DMS79 treated with DMSO at 0.1 percent for 48 hours (cell line): ENCODE results near the gene SLC15A3.

ENCODE experiments used
- DNase-seq: peaks from one replicate; lab custom pipeline; 2025; lab: John Stamatoyannopoulos, UW

SLC15A3 gene

DNA sequence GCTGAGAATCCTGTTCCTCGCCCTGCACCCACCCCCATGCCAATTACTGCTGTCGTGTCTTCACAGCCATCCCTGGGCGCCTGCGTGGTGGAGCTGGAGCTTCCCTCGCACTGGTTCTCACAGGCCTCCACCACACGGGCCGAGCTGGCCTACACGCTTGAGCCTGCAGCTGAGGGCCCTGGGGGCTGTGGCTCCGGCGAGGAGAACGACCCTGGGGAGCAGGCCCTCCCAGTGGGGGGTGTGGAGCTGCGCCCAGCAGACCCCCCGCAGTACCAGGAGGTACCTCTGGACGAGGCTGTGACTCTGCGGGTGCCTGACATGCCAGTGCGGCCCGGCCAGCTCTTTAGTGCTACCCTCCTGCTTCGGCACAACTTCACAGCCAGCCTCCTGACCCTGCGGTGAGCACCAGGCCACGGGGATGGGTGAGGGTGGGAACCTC lies 23.4 kb downstream of the SLC15A3 start:
- DNase-seq = no peak

DNA sequence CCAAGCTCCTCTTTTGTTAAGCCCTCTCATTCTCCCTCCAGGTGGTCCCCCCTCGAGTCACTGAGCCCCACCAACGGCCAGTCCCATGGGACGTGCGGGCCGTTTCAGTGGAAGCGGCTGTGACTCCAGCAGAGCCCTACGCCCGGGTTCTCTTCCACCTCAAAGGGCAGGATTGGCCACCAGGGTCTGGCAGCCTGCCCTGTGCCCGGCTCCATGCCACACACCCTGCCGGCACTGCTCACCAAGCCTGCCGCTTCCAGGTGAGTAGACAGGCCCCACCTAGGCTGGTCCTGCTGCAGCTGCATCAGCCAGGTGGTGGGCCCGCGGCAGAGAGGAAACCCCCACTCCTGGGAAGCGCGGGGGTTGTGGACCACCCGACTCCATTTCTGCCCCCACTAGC lies 24.4 kb downstream of the SLC15A3 start:
- DNase-seq = no peak

DNA sequence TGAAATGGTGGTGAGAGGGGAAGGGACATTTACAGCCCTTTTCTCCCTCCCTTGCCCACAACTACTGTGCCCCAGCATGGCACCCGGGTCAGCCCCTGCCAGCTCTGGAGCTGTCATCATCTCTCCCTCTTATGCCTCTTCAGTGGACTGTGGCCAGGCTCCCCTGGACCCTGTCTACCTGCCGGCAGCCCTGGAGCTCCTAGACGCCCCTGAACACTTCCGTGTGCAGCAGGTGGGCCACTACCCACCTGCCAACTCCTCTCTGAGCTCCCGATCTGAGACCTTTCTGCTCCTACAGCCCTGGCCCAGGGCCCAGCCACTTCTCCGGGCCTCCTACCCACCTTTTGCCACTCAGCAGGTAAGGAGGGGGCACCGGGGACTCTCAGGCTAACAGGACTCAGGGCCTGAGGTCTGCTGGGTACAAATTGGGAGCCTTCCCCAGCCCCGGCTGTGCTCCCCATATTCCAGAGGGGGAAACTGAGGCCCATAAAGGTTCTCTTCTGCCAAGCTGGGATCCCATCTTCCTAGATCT lies 24.8 kb downstream of the SLC15A3 start:
- peak; percentile 50 for DNase-seq

DNA sequence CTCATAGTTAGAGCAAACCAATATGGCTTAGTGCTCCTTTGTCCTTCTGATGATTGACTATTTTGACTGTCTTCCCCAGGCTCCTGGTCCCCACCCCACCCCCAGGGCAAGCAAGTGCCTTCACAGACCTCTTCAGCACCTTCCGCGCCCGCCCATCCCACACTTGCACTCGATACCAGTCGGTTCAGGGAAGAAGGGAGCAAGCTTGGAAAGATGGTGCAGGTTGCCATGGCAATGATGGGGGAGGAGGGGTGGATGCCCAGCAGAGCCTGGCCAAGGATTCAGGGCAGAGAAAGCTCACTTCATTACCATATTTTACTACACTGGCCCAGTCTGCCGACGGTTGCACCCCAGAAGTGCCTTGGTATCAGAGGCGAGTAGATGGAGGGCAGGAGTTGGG lies 25.5 kb downstream of the SLC15A3 start:
- no peak for DNase-seq

DNA sequence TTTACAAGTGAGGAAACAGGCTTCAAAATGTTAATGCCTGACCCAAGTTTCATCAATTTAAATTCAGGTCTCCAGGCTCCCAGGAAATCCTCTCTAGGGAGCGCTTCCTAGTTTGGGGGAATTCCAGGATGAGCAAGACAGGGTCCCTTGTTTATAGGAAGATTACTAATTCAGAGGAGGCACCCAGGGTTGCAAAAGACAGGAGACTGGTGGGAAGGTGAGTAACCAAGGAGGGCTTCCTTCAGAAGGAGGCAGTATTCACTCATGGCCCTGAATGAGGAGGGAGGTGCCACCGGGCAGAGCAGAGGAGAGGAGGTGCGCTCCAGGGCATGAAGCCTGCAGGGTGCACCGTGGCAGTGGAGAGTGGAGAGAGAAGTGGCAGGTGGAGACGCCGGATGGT lies 26.1 kb downstream of the SLC15A3 start:
- peak; percentile 12 for DNase-seq

DNA sequence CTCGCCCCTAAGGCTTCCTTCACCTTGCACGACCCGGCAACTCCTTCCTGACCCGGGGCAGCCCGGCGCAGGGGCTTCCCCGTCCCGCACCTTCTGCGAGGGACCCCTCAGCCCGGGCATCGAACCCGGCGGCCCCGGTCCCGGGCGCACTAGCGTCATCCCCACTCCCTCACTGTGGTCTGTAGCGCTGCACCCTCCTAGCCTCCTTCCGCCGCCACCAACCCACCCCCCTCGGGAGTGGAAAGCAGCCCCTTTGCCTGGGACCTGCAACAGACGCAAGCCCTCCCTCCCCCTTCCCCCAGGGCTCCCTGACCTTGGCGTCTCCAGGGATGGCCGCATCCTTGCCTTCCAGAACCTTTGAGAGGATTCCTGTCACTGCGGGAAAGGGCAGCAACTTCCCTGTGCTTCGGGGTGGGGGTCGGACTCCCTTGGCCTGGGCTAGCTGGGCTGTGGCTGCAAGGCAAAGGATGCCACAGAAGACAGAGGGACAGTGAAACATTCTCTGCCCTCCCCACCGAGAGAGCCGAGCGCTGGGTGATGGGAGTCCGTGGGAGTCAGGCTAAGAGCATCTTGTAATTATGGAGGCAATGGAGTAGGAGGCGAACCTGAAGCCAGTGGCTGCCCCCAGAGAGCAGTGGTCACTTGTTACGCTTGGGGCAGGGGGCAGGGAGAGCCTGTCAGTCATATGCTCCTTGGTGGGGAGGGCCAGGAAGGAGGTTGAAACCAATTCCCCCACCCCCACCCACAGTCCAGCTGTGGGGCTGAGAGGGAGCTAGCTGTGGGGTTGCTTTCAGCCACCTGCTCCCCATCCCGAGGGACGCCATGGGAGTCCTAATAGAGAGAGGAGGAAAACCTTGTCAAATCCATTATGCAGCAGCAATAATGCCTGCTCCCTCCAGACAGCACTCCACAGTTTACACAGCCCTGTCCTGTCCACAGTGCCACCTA lies 26.8 kb downstream of the SLC15A3 start:
- DNase-seq = peak; percentile 18

DNA sequence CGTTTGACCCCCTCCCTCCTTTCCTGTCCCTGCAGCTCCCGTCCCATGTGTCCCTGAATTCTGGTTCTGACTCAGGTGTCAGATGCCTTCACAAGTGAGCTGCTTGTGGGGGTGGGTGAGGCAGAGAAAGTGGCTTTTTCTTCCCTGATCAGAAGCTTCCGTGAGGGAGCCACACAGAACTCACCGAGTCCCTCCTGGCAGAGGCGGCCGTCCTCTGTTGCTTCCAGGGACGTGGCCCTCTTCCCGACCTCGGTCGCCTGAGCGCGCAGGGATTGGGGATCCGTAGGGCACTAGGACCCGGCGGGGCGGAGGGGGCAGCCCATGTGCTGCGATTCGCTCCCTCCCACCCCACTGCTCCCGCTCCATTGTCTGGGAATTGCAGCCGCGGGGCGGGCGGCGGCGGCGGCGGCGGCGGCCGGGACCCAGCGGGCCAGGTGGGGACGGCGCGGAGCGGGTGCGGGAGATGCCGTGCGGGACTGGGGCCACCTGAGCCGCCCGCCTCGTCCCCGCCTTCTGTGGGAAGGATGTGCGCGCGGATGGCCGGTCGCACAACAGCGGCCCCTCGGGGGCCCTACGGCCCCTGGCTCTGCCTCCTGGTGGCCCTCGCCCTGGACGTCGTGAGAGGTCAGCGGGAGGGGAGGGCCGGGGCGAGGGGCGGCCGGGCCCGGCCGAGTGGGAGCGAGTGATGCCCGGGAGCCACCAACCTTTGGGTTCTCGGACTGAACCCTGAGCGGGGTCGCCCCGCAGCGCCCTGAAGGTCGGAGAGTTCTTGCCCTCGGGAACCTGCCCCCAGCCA lies 27.7 kb downstream of the SLC15A3 start, which contains the start of gene TMEM132A:
Gene TMEM132A (plus strand): TSS at position 351 of the 796 bp plus-strand sequence. CDS start 174 bp downstream, at position 525.
- peak; percentile 55 for DNase-seq

DNA sequence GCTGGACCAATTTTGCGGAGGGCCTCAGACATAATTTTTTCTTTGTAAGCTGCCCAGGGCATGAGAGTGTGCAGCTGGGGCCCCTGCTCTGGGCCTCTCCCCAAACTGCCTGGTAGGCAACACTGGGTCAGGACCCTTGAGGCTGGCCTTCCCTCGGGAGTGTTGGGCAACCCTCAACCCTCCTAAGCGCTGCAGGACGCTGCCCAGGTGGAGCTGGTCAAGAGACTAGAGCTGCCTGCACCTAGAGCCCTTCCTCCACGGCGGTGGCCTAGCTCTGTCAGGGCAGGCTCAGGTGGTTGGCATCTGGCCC lies 28.2 kb downstream of the SLC15A3 start:
- no peak for DNase-seq

DNA sequence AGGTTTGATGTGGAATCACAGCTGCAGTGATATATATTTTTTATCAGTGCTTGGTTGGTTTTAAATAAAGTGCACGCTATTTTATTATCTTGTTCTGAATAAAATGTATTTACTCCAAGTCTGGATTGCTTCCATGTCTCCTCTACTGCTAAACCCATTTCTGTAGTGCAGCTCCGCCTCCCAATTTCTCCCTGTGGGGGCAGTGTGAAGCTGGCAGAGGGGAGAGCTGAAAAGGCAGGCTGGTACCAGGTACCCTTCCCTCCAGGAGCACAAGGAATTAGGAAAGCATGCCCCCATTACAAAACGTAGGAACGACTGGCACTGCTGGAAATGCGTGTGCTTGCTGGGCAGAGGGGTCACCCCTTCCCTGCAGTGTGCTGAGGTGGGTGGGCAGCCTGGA lies 28.6 kb downstream of the SLC15A3 start:
- DNase-seq = no peak

DNA sequence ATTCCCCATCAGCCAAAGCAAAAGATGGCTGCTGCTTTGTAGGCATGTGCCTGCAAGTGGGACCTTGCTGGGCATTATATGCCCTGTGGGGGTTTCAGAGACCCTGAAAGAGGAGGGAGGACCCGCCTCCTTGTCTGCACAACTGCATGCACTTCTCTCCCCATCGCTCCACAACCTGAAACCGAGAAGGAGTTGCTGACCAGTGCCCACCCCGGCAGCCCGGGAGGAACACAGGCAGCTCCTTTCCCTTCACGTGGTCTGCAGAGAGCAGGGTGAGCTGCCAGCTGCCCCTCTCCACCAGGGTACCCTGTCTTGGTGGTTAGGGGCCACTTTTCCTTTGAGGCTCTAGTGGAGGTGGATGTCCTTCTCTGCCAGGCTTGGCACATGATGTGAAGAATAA lies 29.1 kb downstream of the SLC15A3 start:
- no peak for DNase-seq

DNA sequence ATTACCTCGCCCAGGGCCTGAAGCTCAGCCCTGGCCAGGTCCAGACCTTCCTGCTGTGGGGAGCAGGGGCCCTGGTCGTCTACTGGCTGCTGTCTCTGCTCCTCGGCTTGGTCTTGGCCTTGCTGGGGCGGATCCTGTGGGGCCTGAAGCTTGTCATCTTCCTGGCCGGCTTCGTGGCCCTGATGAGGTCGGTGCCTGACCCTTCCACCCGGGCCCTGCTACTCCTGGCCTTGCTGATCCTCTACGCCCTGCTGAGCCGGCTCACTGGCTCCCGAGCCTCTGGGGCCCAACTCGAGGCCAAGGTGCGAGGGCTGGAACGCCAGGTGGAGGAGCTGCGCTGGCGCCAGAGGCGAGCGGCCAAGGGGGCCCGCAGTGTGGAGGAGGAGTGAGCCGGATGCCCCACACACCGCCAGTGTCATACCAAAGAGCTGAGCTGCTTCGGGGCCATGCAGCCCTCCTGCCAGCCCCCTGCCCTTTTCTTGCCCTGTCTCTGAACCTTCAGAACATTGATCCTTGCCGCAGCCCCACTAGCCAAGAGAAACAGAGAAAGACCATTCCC lies 30.1 kb downstream of the SLC15A3 start:
- no peak for DNase-seq

DNA sequence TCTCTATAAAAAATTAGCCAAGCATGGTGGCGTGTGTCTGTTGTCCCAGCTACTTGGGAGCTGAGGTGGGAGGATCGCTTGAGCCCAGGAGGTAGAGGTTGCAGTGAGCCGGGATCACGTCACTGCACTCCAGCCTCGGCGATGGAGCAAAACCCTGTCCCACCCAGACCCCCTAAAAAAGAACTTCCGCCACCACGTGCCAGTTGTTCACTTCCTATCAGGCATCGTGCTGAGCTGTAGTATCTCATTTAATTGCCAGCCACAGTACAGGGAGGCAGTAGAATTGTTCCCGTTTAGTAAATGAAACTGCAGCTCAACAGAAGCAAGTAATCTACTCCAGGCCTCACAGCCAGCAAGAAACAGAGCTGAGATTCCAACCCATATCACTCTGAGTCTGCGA lies 30.7 kb downstream of the SLC15A3 start:
- DNase-seq = no peak

DNA sequence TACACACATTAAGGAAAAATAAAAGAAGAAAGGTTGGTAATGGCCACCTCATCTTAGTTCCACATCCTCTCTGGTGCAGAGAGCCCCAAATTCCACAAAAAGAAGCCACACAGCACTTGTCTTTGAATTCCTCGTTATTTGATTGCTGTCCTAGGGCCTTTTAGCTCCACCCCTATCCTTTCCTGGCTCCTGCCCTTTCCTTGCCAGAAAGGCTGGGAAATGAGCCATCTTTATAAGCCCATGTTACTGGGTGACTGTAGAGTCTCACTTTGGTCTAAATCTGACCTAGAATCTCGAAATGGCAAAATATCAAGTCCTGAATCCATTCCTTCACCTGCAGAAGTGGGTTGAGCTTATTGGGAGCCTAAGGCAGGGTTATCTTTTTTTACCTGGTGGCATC lies 32.0 kb downstream of the SLC15A3 start:
- DNase-seq = no peak

DNA sequence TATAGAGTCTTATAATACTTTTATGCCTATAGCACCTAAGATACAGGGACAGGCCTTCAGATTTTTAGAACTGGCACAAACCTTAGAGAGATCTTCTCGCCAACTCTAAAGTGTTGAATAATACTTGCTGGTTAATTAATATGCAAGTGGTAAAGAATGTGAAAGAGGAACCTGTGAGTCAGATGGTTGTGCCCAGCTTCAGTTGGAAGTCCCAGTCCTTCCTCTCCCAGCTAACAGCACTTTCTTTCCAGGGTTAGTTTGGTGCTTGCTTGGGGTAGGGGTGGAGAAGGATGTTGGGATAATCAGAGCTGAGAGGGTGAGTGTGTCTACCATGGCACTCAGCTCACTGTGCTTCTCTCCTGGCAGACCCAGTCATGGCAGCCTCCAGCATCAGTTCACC lies 32.7 kb downstream of the SLC15A3 start:
- no peak for DNase-seq

DNA sequence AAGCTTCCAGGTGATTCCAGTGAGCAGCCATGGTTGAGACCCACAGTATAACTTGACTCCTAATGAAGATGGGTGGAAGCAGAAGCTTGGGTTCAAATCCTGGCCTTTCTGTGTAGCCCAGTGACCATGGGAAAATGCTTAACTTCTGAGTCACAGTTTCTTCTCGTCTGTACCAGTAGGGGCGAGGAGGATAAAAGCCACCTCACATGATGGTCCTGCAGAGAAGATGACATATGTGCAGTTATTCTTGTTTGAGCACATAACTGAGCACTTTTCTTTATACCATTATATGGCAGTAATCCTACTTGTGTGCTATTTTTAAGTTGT lies 33.1 kb downstream of the SLC15A3 start:
- no peak for DNase-seq

DNA sequence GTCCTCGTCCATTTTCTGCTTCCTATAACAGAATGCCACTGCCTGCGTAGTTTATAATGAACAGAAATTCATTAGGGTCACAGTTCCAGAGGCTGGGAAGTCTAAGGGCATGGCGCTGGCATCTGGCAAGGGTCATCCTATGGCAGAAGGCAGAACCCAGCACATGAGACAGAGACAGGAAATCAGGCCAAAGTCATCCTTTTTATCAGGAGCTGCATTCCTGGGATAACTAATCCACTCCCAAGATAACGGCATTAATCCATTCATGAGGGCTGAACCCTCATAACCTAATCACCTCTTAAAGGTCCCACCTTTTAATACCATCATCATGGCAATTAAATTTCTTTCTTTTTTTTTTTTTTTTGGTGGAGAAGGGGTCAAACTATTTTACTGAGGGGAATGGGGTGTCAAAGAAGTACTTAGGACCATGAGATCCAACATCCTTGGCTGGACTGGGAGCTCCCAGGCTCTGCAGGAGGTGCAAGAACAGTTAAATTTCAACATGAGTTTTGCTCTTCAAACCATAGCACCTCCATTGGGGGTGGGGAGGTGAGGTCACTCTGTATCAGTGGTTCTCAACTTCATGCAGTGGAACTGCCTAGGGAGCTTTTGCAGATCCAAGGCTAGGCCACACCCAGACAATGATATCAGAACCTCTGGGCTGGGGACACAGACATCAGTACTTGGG lies 33.6 kb downstream of the SLC15A3 start:
- DNase-seq = no peak

DNA sequence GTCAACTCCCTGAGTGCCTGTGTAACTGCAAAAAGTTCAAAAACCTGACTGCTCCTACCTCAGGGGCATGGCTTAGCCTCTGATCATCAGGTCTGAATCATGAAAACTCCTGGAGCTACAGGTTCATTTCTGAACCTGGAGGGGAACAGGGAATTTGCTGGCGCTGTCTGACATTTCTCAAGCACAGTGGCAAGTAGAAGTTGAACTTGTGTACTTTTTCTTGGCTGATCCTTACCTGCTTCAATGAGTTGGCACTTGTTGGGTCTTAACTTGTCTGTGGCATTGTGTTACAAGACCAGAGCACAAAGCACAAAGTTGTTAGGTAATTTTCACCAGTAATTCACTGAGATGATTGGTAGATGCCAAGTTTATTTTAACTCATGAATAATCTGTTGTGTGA lies 34.7 kb downstream of the SLC15A3 start:
- no peak for DNase-seq

DNA sequence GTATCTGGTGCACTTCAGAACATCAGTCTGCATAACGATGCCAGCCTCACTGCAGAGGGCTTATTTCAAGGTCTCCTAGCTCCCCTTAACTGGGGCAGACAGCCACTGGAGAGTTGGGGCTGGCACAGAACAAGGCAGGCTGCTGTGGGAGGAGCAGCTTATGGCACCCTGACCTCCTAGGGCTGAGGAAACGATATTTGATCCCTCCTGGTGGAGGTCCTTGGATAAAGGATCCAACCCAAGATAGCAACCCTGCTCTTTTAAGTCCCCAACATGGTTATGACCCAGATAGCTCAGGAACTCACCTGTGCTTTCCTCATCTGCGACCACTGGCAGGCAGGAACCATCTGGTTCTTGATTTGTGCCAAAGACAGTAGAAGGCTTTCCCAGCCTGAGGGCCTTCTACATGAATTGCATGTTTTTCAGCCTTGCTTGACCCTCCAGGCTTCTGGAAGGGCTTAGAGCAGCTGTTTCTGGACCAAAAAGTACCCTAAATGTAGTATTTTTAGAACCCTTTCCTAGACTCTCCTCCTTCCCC lies 35.2 kb downstream of the SLC15A3 start:
- DNase-seq = no peak

DNA sequence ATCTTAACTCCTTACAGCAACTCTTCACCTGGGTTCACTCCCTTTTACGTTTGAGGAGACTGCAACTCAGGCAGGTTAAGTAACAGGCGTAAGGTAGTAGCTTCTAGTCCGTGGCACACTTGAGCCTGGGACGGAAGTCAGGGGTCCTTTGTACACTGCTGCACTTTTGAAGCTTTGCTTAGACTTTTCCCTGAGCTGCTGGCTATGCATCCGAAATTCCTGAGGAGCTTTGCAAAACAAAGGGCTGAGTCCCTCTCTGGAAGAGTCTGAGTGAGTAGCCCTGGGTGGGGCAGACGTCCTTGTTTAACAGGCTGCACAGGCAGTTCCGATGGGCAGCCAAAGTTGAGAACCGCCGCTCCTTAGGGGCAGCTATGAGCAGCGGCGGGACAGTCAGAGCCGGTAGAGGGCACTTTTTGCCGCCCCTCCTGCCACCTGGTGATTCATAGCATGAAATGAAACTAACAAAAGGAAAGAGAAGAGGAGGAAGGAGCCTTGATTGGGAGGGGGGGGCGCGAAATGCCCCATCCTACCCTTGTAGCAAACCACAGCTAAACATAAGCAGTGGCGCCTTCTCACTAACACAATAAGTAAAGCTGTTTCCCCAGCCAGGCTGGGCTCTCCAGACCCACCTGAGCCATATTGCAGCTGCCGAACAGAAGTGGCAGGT lies 36.6 kb downstream of the SLC15A3 start:
- DNase-seq = peak; percentile 74

DNA sequence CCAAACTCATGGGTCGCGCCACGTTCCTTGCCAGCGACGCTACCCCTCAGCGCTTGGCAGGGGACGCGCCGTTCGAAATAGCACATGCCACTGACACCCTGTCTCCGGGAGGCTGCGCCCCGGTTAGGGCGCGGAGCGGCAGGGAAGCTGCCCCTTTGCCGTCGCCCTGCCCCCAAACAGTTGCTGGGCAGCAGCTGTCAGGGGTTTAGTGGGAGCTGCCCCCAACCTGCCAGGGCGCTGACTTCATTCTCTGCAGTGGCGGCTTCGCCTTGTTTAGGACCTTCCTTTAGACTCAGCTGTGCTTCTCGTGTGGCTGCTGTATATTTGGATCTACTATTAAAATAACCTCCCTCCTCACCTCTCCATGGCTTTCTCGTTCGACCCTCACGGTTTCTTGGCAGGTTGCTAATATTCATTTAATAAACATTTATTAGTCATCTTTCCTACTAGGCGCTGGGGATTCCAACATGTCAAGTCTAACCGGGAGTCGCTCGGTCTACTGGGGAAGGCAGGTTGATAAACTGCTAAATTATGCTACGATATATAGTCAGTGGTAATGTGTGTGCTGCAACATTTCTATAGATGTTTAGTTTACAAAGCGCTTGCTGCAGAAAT lies 37.2 kb downstream of the SLC15A3 start:
- DNase-seq = peak; percentile 31
